ENCODE measurements around the gene PFKFB2. TPM values are rescaled to one million over a fixed set of nuclear protein-coding genes. Genes with fewer than 3 reads are reported as not detected.

PFKFB2 gene
- total RNA-seq, 1 experiment from 2014 or later = 28.0 TPM

DNA sequence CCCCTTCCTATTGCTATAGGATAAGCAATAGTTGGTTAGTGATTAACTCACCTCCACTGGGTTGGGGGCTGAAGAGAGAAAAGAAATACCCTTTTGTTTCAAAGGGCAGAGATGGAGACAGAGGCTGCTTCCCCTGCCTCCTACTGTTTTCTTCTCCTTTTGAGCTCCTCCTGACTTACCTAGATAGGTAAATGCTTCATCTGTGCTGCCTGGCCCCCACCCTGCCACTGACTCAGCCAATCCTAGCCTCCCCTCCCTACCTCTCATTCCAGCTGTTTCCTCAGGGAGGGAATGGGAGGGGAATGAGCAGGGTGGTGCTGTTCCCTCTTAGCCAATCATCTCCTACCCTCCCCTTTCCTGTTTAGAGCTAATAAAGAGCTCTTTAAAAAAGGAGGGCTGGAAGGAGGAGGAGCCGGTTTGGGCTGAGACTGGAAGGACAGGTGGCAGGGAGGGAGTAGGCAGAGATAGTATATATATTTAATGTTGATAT, 20.5 kb upstream of the PFKFB2 start, which contains the start of gene C1orf116:
C1orf116 (minus strand) TSS at position 229 of the 490 bp plus-strand sequence. CDS start 5,158 bp downstream, outside the sequence.
- POLR2A ChIA-PET (ENCODE audit: unreplicated experiment) = interaction anchor here (0.5 to 2.3 kb wide), 31 partner anchors 8 to 1288 kb away, joined by 3 to 51 read pairs (median 6); partner anchors contain the start of genes DYRK3, PFKFB2 and YOD1
- no peaks in the 10 kb centered on the region for H3K9me3 ChIP-seq (ENCODE audit: insufficient read depth, low read depth)
- H3K4me3 ChIP-seq = peak within 1 kb of the TSS; percentile 50
- H3K27ac ChIP-seq = peak within 1 kb of the TSS; percentile 83
- no peaks in the 10 kb centered on the region for H3K27me3 ChIP-seq (ENCODE audit: insufficient read depth, low read depth)
- peak within 1 kb of the TSS; percentile 30; the same call in 1 of the 2 replicates for H2AFZ ChIP-seq
- BruUV-seq (replicated peaks) = no TSS peak
- intact Hi-C loops (cut with micrococcal nuclease; ENCODE audit: unreplicated experiment) = loop anchor here (1.0 kb wide), 1 partner anchor 19 kb away; the partner anchor contains the start of gene YOD1
- peaks cover 80% of the 10 kb centered on the region for H3K4me1 ChIP-seq (replicated peaks; ENCODE audit: insufficient read depth)
- CTCF ChIA-PET = interaction anchor here (0.5 to 2.2 kb wide), 15 partner anchors 8 to 578 kb away, joined by 3 to 7 read pairs (median 4); partner anchors contain the start of gene PFKFB2
- no peaks in the 10 kb centered on the region for H3K36me3 ChIP-seq (ENCODE audit: low read depth)
- peaks cover 22% of the 10 kb centered on the region for H3K79me2 ChIP-seq (ENCODE audit: low read depth)
- TF ChIP-seq EZH2 (IDR thresholded peaks at IDR 0.05; ENCODE audit: low read depth) (no peak), CTCF (conservative IDR thresholded peaks at IDR 0.05) (no peak)
- H3F3A ChIP-seq (ENCODE audit: insufficient read depth, low read depth) = peaks cover 28% of the 10 kb centered on the region
- no peaks in the 10 kb centered on the region for H3K9me2 ChIP-seq (ENCODE audit: insufficient read depth)
- H3K4me2 ChIP-seq = peak within 1 kb of the TSS; percentile 84
- no peaks in the 10 kb centered on the region for H4K20me1 ChIP-seq (ENCODE audit: insufficient read depth)
- DNase-seq = peak; percentile 88 to 90

DNA sequence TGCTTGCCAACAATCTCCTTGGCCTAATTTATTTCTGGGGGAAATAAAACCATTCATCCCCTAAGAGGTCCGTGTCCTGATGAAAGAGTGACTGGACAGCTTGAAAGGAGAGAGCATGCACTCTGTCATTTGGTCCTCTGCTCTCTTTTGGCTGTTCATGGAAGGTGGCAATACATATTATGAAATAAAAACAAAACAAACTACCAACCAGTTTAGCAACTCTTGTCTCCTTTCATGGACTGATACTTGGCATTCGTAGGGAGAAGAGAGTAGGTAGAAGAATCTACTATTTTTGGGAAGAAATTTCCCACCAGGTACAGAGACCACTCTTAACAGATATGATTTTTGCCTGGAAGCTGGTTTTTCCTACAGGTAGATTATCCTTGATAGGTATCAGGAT, 19.8 kb upstream of the PFKFB2 start:
- Histone ChIP-seq H3K4me2 (peak overlapping the region; percentile 84), H3K79me2 (ENCODE audit: low read depth) (peaks cover 22% of the 10 kb centered on the region), H4K20me1 (ENCODE audit: insufficient read depth) (no peaks in the 10 kb centered on the region), H3K4me3 (peak overlapping the region; percentile 22; the same call in 1 of the 2 replicates), H3K9me3 (ENCODE audit: insufficient read depth, low read depth) (no peaks in the 10 kb centered on the region), H3K9me2 (ENCODE audit: insufficient read depth) (no peaks in the 10 kb centered on the region), H3K27me3 (ENCODE audit: insufficient read depth, low read depth) (no peaks in the 10 kb centered on the region), H3F3A (ENCODE audit: insufficient read depth, low read depth) (peaks cover 23% of the 10 kb centered on the region; the same call in 1 of the 2 replicates), H3K4me1 (replicated peaks; ENCODE audit: insufficient read depth) (peaks cover 72% of the 10 kb centered on the region), H3K36me3 (ENCODE audit: low read depth) (no peaks in the 10 kb centered on the region), H3K27ac (peak overlapping the region; percentile 83), H2AFZ (peak overlapping the region; percentile 30; the same call in 1 of the 2 replicates)
- CTCF ChIA-PET = interaction anchor here (1.0 to 2.2 kb wide), 8 partner anchors 14 to 51 kb away, joined by 3 to 6 read pairs (median 4); partner anchors contain the start of gene PFKFB2
- TF ChIP-seq EZH2 (IDR thresholded peaks at IDR 0.05; ENCODE audit: low read depth) (no peak), CTCF (conservative IDR thresholded peaks at IDR 0.05) (no peak)
- POLR2A ChIA-PET (ENCODE audit: unreplicated experiment) = interaction anchor here (0.6 to 2.3 kb wide), 13 partner anchors 12 to 398 kb away, joined by 3 to 51 read pairs (median 7); partner anchors contain the start of genes DYRK3, PFKFB2 and YOD1
- intact Hi-C loops (cut with micrococcal nuclease; ENCODE audit: unreplicated experiment) = no loop called here
- no TSS peak for BruUV-seq (replicated peaks)
- DNase-seq = no peak

- peaks cover 63% of the 10 kb centered on the region for H3K4me1 ChIP-seq (replicated peaks; ENCODE audit: insufficient read depth)
- H3K4me2 ChIP-seq = peak overlapping the region; percentile 84
- no peaks in the 10 kb centered on the region for H3K36me3 ChIP-seq (ENCODE audit: low read depth)
- DNase-seq = no peak
- H4K20me1 ChIP-seq (ENCODE audit: insufficient read depth) = no peaks in the 10 kb centered on the region
- H3K27ac ChIP-seq = peak overlapping the region; percentile 83
- CTCF ChIA-PET = interaction anchor here (2.2 kb wide), 1 partner anchor 13 kb away, joined by 6 read pairs; no protein-coding TSS in a partner anchor
- no peak overlapping the region for H2AFZ ChIP-seq
- BruUV-seq (replicated peaks) = no TSS peak
- intact Hi-C loops (cut with micrococcal nuclease; ENCODE audit: unreplicated experiment) = no loop called here
- POLR2A ChIA-PET (ENCODE audit: unreplicated experiment) = no interaction called here
- H3K79me2 ChIP-seq (ENCODE audit: low read depth) = peaks cover 21% of the 10 kb centered on the region
- TF ChIP-seq CTCF (conservative IDR thresholded peaks at IDR 0.05) (no peak), EZH2 (IDR thresholded peaks at IDR 0.05; ENCODE audit: low read depth) (no peak)
- no peaks in the 10 kb centered on the region for H3K9me3 ChIP-seq (ENCODE audit: insufficient read depth, low read depth)
- H3K9me2 ChIP-seq (ENCODE audit: insufficient read depth) = no peaks in the 10 kb centered on the region
- no peaks in the 10 kb centered on the region for H3K27me3 ChIP-seq (ENCODE audit: insufficient read depth, low read depth)
- peaks cover 23% of the 10 kb centered on the region; the same call in 1 of the 2 replicates for H3F3A ChIP-seq (ENCODE audit: insufficient read depth, low read depth)
- H3K4me3 ChIP-seq = no peak overlapping the region
Observed at GRCh38 chr1:207034208-207034607, 18.9 kb upstream of the PFKFB2 start.
